GM12875 (cell line): ENCODE results near the gene PRKAR1B.
"Not testable (repeated sequence)": the region's sequence is repeated elsewhere in the genome, so short reads cannot be mapped to it uniquely, and the experiment has no call there.

Experiments
- H3K4me3 ChIP-seq: one replicate; pipeline ENCODE4 v1.5.1; 2011; ENCODE audit warnings: low read depth, low read length, control low read depth
- CTCF ChIP-seq: IDR thresholded peaks from 2 replicates; pipeline ENCODE4 v1.5.1; 2011; ENCODE audit warnings: low read depth, mild to moderate bottlenecking, control low read depth, inconsistent platforms, low read length, moderate library complexity, borderline replicate concordance; ENCODE audit not compliant: insufficient read depth

PRKAR1B gene

GRCh38 chr7:655758-656157 is 71.3 kb downstream of the PRKAR1B start:
- H3K4me3 ChIP-seq = no peak overlapping the region
- TF ChIP-seq CTCF = no peak

- TF ChIP-seq CTCF = no peak
- no peak overlapping the region for H3K4me3 ChIP-seq
Measured at GRCh38 chr7:653829-654764, 73.0 kb downstream of the PRKAR1B start.

GRCh38 chr7:652881-653280 is 74.2 kb downstream of the PRKAR1B start:
- no peak for TF ChIP-seq CTCF
- H3K4me3 ChIP-seq = no peak overlapping the region

- H3K4me3 ChIP-seq = not testable (repeated sequence)
Measured at GRCh38 chr7:652167-652566, 74.9 kb downstream of the PRKAR1B start.

GRCh38 chr7:651032-651728 is 75.9 kb downstream of the PRKAR1B start:
- H3K4me3 ChIP-seq = no peak overlapping the region
- TF ChIP-seq CTCF = no peak

GRCh38 chr7:650339-651031 is 76.6 kb downstream of the PRKAR1B start:
- no peak overlapping the region for H3K4me3 ChIP-seq
- no peak for TF ChIP-seq CTCF

GRCh38 chr7:646951-647350 is 80.1 kb downstream of the PRKAR1B start:
- H3K4me3 ChIP-seq = no peak overlapping the region
- TF ChIP-seq CTCF = no peak
